Mesendoderm (in vitro differentiated cells): ENCODE measurements around the gene GAR1.
A peak's percentile ranks its signal among the peaks of the same experiment; 100 is the strongest.

ENCODE experiments used
- DNase-seq: peaks from one replicate; pipeline ENCODE4 v3.0.0; 2013
- H2AK5ac ChIP-seq: 2 replicates; pipeline ENCODE4 v1.6.1; 2013; ENCODE audit warnings: low read length, inconsistent platforms
- H2BK120ac ChIP-seq: 2 replicates; pipeline ENCODE4 v1.6.1; 2013; ENCODE audit warnings: low read depth, mild to moderate bottlenecking, low read length, moderate library complexity, mixed read lengths
- H2BK15ac ChIP-seq: replicated peaks from 2 replicates; pipeline ENCODE4 v1.6.1; 2013; ENCODE audit warnings: low read depth, mild to moderate bottlenecking, moderate library complexity
- H2BK5ac ChIP-seq: 2 replicates; pipeline ENCODE4 v1.6.1; 2013; ENCODE audit warnings: low read length, inconsistent platforms
- H3K18ac ChIP-seq: 2 replicates; pipeline ENCODE4 v1.6.1; 2013; ENCODE audit warnings: mild to moderate bottlenecking, low read length, mixed read lengths
- H3K23ac ChIP-seq: one replicate; pipeline ENCODE4 v1.6.1; 2013; ENCODE audit warnings: low read length
- H3K27ac ChIP-seq: 2 replicates; pipeline ENCODE4 v1.5.1; 2013; ENCODE audit warnings: low read depth, mild to moderate bottlenecking, inconsistent platforms, low read length, moderate library complexity
- H3K27me3 ChIP-seq: 2 replicates; pipeline ENCODE4 v1.6.1; 2013; ENCODE audit warnings: low read length, control low read depth, mild to moderate bottlenecking, inconsistent platforms; ENCODE audit not compliant: insufficient read depth, poor library complexity
- H3K36me3 ChIP-seq: 2 replicates; pipeline ENCODE4 v1.6.1; 2013; ENCODE audit warnings: low read length, inconsistent platforms; ENCODE audit not compliant: control insufficient read depth, insufficient read depth
- H3K4ac ChIP-seq: one replicate; pipeline ENCODE4 v1.6.1; 2013; ENCODE audit warnings: low read depth, mild to moderate bottlenecking, low read length, moderate library complexity
- H3K4me1 ChIP-seq: 2 replicates; pipeline ENCODE4 v1.6.1; 2013; ENCODE audit warnings: low read depth, low read length, inconsistent platforms; ENCODE audit not compliant: control insufficient read depth
- H3K4me2 ChIP-seq: 2 replicates; pipeline ENCODE4 v1.6.1; 2013; ENCODE audit warnings: low read length
- H3K4me3 ChIP-seq: 2 replicates; pipeline ENCODE4 v1.5.1; 2013; ENCODE audit warnings: mild to moderate bottlenecking, low read length
- H3K56ac ChIP-seq: one replicate; pipeline ENCODE4 v1.6.1; 2013; ENCODE audit warnings: low read length
- H3K79me1 ChIP-seq: 2 replicates; pipeline ENCODE4 v1.6.1; 2013; ENCODE audit warnings: low read length, inconsistent platforms
- H3K79me2 ChIP-seq: 2 replicates; pipeline ENCODE4 v1.6.1; 2013; ENCODE audit warnings: mild to moderate bottlenecking, low read length; ENCODE audit not compliant: control insufficient read depth, insufficient read depth
- H3K9ac ChIP-seq: 2 replicates; pipeline ENCODE4 v1.6.1; 2013; ENCODE audit warnings: low read length, inconsistent platforms
- H4K5ac ChIP-seq: one replicate; pipeline ENCODE4 v1.6.1; 2013; ENCODE audit warnings: low read length
- H4K8ac ChIP-seq: one replicate; pipeline ENCODE4 v1.6.1; 2013; ENCODE audit warnings: low read depth, mild to moderate bottlenecking, control low read depth, low read length, moderate library complexity
- WGBS: extraction: QIAGEN DNeasy Blood & Tissue Kit; methylation state at CpG from one replicate; pipeline ENCODE4 v1.1.7; 2013; ENCODE audit warnings: low lambda C conversion rate, missing lambda C conversion rate; ENCODE audit not compliant: insufficient coverage; ENCODE audit errors: extremely low coverage; 5-methylcytosine and 5-hydroxymethylcytosine counted together

Gene GAR1

DNA sequence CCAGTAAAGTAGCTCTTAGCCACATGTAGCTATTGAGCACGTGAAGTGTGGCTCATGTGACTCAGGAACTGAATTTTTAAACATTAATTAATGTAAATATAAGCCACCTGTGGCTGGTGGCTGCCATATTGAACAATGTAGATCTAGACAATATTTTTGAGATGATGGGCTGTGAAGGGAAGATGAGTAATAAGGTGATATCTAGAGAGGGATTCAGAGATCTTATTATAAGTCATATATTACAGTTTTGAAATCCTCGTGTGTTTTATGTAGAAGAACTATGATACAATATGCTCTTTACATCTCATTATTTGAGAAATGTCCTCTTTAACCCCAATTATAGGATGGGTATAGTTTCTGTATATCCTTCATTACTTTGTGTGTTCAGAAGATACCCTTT, 5.6 kb downstream of the GAR1 start:
- no peak overlapping the region for H3K9ac ChIP-seq

GRCh38 chr4:109826719-109827118, 11.2 kb downstream of the GAR1 start:
- H3K9ac ChIP-seq, result no peak overlapping the region
- no peak overlapping the region for H3K4me2 ChIP-seq
- no peaks in the 10 kb centered on the region for H3K79me2 ChIP-seq
- no peak overlapping the region for H3K4me3 ChIP-seq
- no peaks in the 10 kb centered on the region for H3K4me1 ChIP-seq
- no peak overlapping the region for H4K8ac ChIP-seq
- no peak overlapping the region for H3K27ac ChIP-seq
- H4K5ac ChIP-seq, result no peak overlapping the region
- H3K27me3 ChIP-seq, result no peaks in the 10 kb centered on the region
- no peak overlapping the region for H2BK15ac ChIP-seq
- H2AK5ac ChIP-seq, result no peak overlapping the region
- H3K56ac ChIP-seq, result no peak overlapping the region
- H3K18ac ChIP-seq, result no peak overlapping the region
- no peak overlapping the region for H2BK5ac ChIP-seq
- no peak for DNase-seq
- H3K36me3 ChIP-seq, result no peaks in the 10 kb centered on the region
- H3K23ac ChIP-seq, result no peak overlapping the region
- no peaks in the 10 kb centered on the region for H3K79me1 ChIP-seq
- H3K4ac ChIP-seq, result no peak overlapping the region
- H2BK120ac ChIP-seq, result no peak overlapping the region

More for the DNA sequence above, 5.6 kb downstream of the GAR1 start:
- no CpG with 5 or more reads among the region's 2 CpGs for WGBS
- Histone ChIP-seq H3K27me3 (no peaks in the 10 kb centered on the region), H3K23ac (no peak overlapping the region), H3K36me3 (no peaks in the 10 kb centered on the region), H3K79me2 (peaks cover 28% of the 10 kb centered on the region), H3K4me2 (no peak overlapping the region), H3K79me1 (peaks cover 8% of the 10 kb centered on the region), H2BK5ac (no peak overlapping the region), H3K18ac (no peak overlapping the region), H2BK120ac (no peak overlapping the region), H4K5ac (no peak overlapping the region), H3K27ac (no peak overlapping the region), H3K4ac (no peak overlapping the region), H3K4me1 (peaks cover 2% of the 10 kb centered on the region), H3K4me3 (no peak overlapping the region), H4K8ac (no peak overlapping the region), H3K56ac (no peak overlapping the region), H2AK5ac (no peak overlapping the region), H2BK15ac (no peak overlapping the region)
- no peak for DNase-seq

DNA sequence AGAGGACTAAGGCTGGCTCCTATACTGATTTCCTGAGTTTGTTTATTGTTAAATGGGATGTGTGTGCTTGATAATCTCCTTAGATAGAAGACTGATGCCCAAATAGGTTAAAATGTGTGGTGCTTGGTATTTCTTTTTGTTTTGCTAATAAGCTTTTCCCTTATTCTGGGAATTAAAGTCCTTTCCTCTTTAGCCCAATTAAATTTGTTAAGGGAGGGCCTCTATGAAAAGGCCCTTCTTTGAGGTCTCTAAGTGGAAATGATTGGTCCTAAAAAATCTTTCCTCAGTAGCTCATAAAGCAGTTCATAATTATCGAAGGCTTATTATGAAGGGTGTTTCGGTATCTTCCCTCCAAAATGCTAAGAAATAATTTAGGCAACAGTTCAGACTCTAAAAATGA, 12.1 kb downstream of the GAR1 start, which contains the start of gene RRH:
TSS of gene RRH (plus strand) at position 301 of the 400 bp plus-strand sequence. CDS start at position 357, 56 bp downstream.
- Histone ChIP-seq H3K23ac (no peak within 1 kb of the TSS), H2BK15ac (no peak within 1 kb of the TSS), H3K4me1 (no peaks in the 10 kb centered on the region), H3K56ac (no peak within 1 kb of the TSS), H3K4ac (no peak within 1 kb of the TSS), H3K27me3 (no peaks in the 10 kb centered on the region), H2AK5ac (no peak within 1 kb of the TSS), H3K79me2 (no peaks in the 10 kb centered on the region), H3K27ac (no peak within 1 kb of the TSS), H3K36me3 (no peaks in the 10 kb centered on the region), H4K8ac (no peak within 1 kb of the TSS), H3K9ac (no peak within 1 kb of the TSS), H3K4me3 (no peak within 1 kb of the TSS), H4K5ac (no peak within 1 kb of the TSS), H2BK5ac (no peak within 1 kb of the TSS), H3K18ac (no peak within 1 kb of the TSS), H3K79me1 (no peaks in the 10 kb centered on the region), H2BK120ac (no peak within 1 kb of the TSS), H3K4me2 (no peak within 1 kb of the TSS)
- DNase-seq, result no peak
- no CpG with 5 or more reads among the region's 2 CpGs for WGBS

- Histone ChIP-seq H3K23ac (no peak overlapping the region), H3K4ac (no peak overlapping the region)
Observed at GRCh38 chr4:109833756-109834155, 18.2 kb downstream of the GAR1 start.

DNA sequence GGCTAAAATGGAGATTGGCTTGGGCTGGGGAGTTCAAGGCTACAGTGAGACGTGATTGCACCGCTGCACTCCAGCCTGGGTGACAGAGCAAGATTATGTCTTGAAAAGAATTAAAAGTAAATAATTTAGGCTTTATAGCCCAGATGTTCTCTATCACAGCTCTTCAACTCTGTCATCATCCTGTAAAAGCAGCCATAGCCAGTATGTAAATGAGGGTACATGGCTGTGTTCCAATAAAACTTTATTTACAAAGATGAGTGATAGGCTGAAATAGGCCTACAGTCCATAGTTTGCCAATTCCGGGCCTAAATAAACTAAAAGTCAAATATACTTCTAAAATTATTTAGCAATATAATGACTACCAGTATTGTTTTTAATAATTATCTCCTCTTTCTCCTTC, 21.4 kb downstream of the GAR1 start:
- H3K79me1 ChIP-seq, result no peaks in the 10 kb centered on the region
- no peak overlapping the region for H2BK120ac ChIP-seq
- DNase-seq, result no peak
- no peak overlapping the region for H2AK5ac ChIP-seq
- H3K56ac ChIP-seq, result no peak overlapping the region
- no peaks in the 10 kb centered on the region for H3K27me3 ChIP-seq
- H3K27ac ChIP-seq, result no peak overlapping the region
- H2BK5ac ChIP-seq, result no peak overlapping the region
- H2BK15ac ChIP-seq, result no peak overlapping the region
- H3K4me1 ChIP-seq, result no peaks in the 10 kb centered on the region
- no peaks in the 10 kb centered on the region for H3K79me2 ChIP-seq
- no peaks in the 10 kb centered on the region for H3K36me3 ChIP-seq
- whole genome bisulfite sequencing, result no CpG with 5 or more reads among the region's 3 CpGs
- no peak overlapping the region for H3K4me3 ChIP-seq
- H3K4me2 ChIP-seq, result no peak overlapping the region
- H3K9ac ChIP-seq, result no peak overlapping the region
- no peak overlapping the region for H3K18ac ChIP-seq
- H3K23ac ChIP-seq, result no peak overlapping the region
- no peak overlapping the region for H3K4ac ChIP-seq
- no peak overlapping the region for H4K8ac ChIP-seq
- H4K5ac ChIP-seq, result no peak overlapping the region

More at GRCh38 chr4:109833756-109834155, 18.2 kb downstream of the GAR1 start:
- no peaks in the 10 kb centered on the region for H3K36me3 ChIP-seq
- H3K79me1 ChIP-seq, result no peaks in the 10 kb centered on the region
- no peak overlapping the region for H3K27ac ChIP-seq
- H3K56ac ChIP-seq, result no peak overlapping the region
- H3K9ac ChIP-seq, result no peak overlapping the region
- no peak overlapping the region for H3K4me3 ChIP-seq
- no peak overlapping the region for H2AK5ac ChIP-seq
- H2BK120ac ChIP-seq, result no peak overlapping the region
- H2BK15ac ChIP-seq, result no peak overlapping the region
- H2BK5ac ChIP-seq, result no peak overlapping the region
- H3K79me2 ChIP-seq, result no peaks in the 10 kb centered on the region
- no peaks in the 10 kb centered on the region for H3K4me1 ChIP-seq
- H4K8ac ChIP-seq, result no peak overlapping the region
- H3K18ac ChIP-seq, result no peak overlapping the region
- H4K5ac ChIP-seq, result no peak overlapping the region
- no peak for DNase-seq
- H3K4me2 ChIP-seq, result no peak overlapping the region
- WGBS, result no CpG with 5 or more reads among the region's 4 CpGs
- no peaks in the 10 kb centered on the region for H3K27me3 ChIP-seq

DNA sequence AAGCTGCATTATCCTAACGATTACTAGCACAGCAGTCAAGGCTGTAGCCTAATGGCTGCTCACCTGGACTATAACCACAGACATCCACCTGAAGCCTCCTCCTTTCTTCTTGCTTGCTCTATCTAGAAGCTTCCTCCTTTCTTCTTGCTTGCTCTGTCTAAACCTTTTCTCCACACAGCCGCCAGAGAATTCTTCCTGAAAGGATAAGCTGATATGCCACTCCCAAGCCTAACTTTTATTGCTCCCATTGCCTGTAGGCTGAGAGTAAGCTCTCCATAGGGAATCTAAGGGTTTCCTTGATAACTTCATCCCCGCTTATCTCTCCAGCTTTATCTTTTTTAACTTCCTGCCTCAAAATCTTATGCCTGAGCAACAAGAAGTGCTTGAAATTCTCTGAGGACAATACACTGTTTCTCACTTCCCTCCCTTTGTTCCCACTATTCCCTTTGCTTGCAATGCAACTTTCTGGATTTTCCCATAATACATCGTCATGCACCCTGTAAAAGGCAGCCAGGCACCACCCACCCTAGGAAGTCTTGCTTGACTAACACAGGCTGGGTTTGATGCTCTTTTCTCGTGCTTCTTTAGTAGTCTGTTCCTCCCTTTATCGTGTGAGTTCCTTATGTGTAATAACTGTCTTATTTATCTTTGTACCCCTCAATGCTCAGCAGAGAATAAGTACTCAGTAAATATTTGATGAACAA, 31.0 kb downstream of the GAR1 start:
- Histone ChIP-seq H4K8ac (no peak overlapping the region), H3K79me2 (no peaks in the 10 kb centered on the region), H2BK15ac (peak overlapping the region; percentile 74), H2AK5ac (no peak overlapping the region), H3K36me3 (no peaks in the 10 kb centered on the region), H3K79me1 (no peaks in the 10 kb centered on the region), H3K9ac (peak overlapping the region; percentile 37), H2BK120ac (no peak overlapping the region), H3K4me2 (no peak overlapping the region), H3K4ac (no peak overlapping the region), H3K4me3 (no peak overlapping the region), H3K56ac (peak overlapping the region; percentile 78), H3K23ac (no peak overlapping the region), H3K27ac (peak overlapping the region; percentile 80), H3K27me3 (no peaks in the 10 kb centered on the region), H2BK5ac (peak overlapping the region; percentile 97), H3K18ac (peak overlapping the region; percentile 28), H4K5ac (peak overlapping the region; percentile 86), H3K4me1 (peaks cover 9% of the 10 kb centered on the region)
- peak; percentile 97 for DNase-seq
- no CpG with 5 or more reads among the region's 6 CpGs for WGBS
